GM19324 (cell line): ENCODE results near the gene ARPC4.
"Not testable (repeated sequence)": the region's sequence is repeated elsewhere in the genome, so short reads cannot be mapped to it uniquely, and the experiment has no call there.

Experiments
- ATAC-seq: cut with Tn5 transposase; IDR thresholded peaks from one replicate; pipeline ENCODE4 v1.9.1; 2021; ENCODE audit warnings: mild to moderate bottlenecking, moderate library complexity; ENCODE audit not compliant: unreplicated experiment, low FRiP score

ARPC4 gene

GRCh38 chr3:9769426-9770275 lies 23.2 kb upstream of the ARPC4 start, which contains the start of gene CAMK1:
TSS of gene CAMK1 (minus strand) at chr3:9769947. CDS start at chr3:9767749, 2,198 bp downstream.
- ATAC-seq = no peak

GRCh38 chr3:9770276-9770812 lies 22.5 kb upstream of the ARPC4 start:
- ATAC-seq = no peak

- not testable (repeated sequence) for ATAC-seq
Observed at GRCh38 chr3:9771007-9771406, 21.9 kb upstream of the ARPC4 start.

GRCh38 chr3:9776896-9777693 lies 15.8 kb upstream of the ARPC4 start:
- ATAC-seq = no peak

- ATAC-seq = no peak
Observed at GRCh38 chr3:9777694-9778021, 15.2 kb upstream of the ARPC4 start.

GRCh38 chr3:9778143-9779074 lies 14.5 kb upstream of the ARPC4 start:
- no peak for ATAC-seq

GRCh38 chr3:9779075-9779593 lies 13.7 kb upstream of the ARPC4 start:
- no peak for ATAC-seq

- no peak for ATAC-seq
Observed at GRCh38 chr3:9779721-9780457, 13.0 kb upstream of the ARPC4 start.

- no peak for ATAC-seq
Observed at GRCh38 chr3:9780458-9780812, 12.4 kb upstream of the ARPC4 start.

GRCh38 chr3:9780910-9781309 lies 12.0 kb upstream of the ARPC4 start:
- ATAC-seq = no peak

- ATAC-seq = no peak
Observed at GRCh38 chr3:9781551-9781950, 11.3 kb upstream of the ARPC4 start.

GRCh38 chr3:9781978-9782603 lies 10.8 kb upstream of the ARPC4 start:
- ATAC-seq = no peak

GRCh38 chr3:9782770-9783169 lies 10.1 kb upstream of the ARPC4 start:
- no peak for ATAC-seq

- no peak for ATAC-seq
Observed at GRCh38 chr3:9783954-9784353, 8.9 kb upstream of the ARPC4 start.

GRCh38 chr3:9784965-9785364 lies 7.9 kb upstream of the ARPC4 start:
- no peak for ATAC-seq

GRCh38 chr3:9785602-9786001 lies 7.3 kb upstream of the ARPC4 start:
- no peak for ATAC-seq

GRCh38 chr3:9786209-9786739 lies 6.6 kb upstream of the ARPC4 start:
- ATAC-seq = no peak

- ATAC-seq = no peak
Observed at GRCh38 chr3:9786825-9787669, 5.8 kb upstream of the ARPC4 start.
